ENCODE results near the gene CNTNAP5.

Gene CNTNAP5

DNA sequence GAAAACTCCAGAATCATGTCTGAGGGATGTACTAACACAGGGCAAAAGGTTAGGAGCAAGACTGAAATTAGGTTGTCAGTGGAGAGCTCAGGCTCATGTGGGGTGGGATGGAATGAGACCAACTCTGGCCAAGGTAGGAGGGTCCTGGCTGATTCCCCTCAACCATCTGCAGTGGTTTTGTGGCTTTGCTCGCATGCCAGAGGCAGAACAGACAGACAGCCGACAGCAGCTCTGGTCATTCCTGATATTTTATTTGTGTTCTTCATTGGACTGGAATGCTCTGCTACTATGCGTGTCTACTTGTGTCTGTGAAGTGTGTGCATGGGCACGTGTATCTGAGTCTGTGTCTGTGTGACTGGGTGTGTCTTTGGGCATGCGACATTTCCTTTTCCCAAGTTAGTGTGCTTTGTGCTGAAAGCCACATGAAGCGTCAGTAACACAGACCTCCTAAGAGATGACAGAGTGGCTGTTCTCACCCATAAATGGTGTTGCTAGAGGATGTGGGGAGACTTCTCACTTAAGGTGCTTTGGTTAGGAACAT, 239.5 kb downstream of the CNTNAP5 start:
- no peak for DNase-seq (ENCODE audit: low read depth in 2 of 2)

DNA sequence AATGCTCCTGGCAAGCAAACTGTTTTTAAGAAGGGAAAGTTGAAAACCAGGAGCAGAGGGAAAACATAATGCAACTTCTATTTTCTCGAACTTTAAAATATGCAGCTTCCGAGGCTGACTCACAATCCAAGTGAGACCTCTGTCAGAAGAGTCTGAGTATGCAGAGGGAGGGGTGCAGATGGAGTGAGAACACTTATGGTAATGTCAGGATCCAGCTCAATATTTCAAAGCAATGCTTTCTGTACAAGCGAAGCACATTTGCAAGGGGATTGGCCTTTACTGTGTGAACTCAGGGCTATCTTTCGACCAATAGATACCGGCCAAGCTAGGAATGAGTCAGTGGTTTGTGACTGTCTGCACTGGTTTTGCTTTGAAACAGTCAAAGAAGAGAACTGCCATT, 242.7 kb downstream of the CNTNAP5 start:
- no peak for DNase-seq (ENCODE audit: low read depth in 2 of 2)

DNA sequence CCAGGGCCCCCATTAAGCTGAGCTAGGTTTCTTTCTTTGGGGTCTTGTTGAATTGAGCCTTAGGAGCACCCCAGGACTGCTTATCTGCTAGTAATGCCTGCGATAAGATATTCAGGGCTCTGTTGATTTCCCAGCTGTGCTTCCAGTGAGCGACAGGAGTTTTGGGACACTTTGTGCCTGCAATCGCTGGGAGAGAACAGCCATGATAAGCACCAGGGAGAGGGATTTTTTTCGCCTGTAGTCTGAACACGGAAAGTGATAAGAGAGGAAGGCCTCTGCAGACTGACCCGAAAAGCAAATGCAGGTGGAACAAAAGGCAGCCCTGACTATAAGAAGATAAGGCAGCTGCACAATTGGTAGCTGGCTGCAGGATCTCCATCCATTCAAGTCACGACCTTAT, 244.3 kb downstream of the CNTNAP5 start:
- no peak for DNase-seq (ENCODE audit: low read depth in 2 of 2)

DNA sequence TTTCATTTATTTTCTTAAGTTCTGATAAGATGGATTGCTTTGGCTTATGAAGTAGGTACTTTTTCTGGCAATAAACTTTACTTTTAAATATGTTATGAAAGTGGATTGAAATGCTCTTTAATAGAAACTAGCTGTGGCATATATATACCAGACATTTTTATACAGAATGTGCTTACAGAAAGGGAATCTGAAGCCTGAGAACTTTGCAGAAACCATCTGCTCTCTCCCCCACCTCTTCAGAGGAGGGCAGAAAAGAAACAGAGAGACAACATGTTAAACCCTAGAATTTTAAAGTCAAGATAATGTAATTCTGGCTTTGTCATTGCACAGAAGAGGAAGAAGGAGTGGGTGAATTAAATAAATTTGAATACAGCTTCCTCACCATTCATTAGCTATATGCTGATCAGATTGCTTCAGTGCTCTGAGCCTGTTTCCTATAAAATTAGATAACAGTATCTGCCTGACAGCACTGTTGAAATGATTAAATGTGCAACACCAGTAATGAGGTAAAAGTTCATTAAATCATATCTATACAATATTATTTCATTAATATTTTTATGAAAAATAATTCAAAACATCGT, 247.3 kb downstream of the CNTNAP5 start:
- no peak for DNase-seq (ENCODE audit: low read depth in 2 of 2)

DNA sequence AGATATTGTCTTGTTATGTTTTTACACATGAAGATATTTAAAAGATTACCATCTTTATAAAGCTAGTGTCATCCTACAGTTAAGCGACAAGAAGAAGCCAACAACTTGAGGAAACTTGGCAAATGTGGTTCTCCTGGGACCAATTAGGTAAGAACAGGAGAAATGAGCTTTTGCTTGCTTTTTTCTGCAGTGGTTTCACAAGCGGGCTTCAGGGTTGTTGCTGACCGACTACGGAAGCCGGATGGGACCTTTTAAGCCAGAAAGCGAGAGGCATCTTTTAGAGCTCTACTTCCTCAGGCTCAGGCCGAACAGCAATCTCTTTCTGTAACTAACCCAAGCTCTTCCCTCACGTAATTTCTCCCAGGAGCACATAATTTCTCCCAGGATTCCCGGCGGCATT, 256.5 kb downstream of the CNTNAP5 start:
- DNase-seq (ENCODE audit: low read depth in 2 of 2): no peak

DNA sequence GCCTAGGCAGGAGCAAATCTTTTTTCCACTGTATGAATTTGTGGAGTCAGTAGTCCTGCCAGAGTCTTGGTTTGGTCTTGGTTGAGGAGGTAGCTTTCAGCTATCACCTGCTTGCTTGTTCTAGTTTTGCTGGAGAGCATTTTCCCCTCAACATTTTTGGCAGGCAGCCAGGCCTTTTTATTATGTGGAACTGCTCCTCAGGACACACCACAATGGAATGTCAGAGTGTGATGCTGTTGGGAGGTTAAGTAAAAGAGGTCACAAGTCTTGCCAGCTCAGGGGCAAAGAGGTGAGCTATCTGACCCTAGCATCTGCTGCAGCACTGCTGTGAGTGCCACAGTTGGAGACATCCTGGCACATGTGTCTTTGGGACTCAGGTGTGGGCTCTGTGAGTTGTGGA, 258.0 kb downstream of the CNTNAP5 start:
- DNase-seq (ENCODE audit: low read depth in 2 of 2): no peak

DNA sequence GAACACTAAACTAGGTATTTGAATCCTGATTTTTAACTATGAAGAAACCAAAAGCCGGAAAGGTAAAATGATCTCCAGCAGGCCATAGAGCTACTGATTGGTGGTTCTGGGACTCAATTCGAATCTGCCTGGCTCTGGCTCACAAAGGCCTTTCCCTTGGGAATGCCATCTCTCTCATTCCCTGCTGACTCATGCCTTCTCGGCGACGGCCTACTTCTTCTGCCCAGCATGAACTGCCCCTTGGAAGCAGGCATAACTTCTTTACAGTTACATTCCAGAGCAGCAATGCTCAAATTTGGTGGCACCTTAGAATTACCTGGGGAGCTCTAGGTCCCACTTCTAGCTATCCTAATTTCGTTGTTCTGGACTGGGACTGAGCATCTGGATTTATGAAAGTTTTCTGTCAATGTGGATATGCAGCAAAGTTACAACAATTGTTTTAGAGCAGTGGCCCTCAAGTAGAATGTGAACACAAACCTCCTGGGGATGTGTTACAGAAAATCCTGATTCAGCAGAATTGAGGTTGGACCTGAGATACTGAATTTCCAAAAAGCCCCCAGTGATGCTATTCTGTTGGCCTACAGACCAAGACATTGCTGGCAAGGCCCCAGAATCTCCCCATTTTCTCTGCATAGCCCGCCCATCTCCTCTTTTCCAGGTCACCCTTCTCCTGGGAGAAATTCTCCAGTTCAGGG, 261.1 kb downstream of the CNTNAP5 start:
- no peak for DNase-seq (ENCODE audit: low read depth in 2 of 2)

DNA sequence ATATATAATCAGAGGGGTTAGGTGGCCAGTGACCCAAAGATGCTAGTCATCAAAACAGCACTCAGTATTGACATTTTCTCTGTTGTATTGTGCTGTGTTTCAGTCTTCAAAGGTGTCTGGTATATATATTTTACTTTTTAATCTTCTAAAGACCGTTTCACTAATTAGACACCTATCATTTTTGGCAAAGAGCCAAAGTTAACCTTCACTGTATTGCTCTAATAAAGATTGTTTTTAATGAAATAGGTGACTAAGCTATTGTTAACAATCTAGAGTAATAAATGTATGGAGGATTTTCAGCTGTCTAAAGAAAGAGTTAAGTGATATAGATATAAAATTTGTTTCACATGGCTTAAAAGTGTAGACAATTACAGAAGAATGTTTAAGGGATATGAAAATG, 264.0 kb downstream of the CNTNAP5 start:
- no peak for DNase-seq (ENCODE audit: low read depth in 2 of 2)

DNA sequence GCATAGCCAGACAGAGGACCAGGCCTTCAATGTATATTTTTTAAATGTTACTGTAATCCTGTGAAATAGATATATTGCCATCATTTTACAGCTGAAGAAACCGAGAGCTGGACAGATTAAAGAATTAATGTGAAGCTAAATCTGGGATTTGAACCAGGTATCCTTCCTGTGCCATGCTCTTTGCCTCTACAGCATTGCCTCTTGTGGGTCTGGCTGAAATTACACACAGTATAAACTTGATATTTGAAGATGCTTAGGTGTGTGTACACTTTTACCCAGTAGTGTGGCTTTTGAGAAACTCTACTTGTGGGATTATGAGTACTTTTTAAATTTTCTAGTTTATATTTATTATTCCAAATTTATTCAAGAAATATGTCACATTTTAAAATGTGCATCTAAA, 264.5 kb downstream of the CNTNAP5 start:
- DNase-seq (ENCODE audit: low read depth in 2 of 2): no peak

DNA sequence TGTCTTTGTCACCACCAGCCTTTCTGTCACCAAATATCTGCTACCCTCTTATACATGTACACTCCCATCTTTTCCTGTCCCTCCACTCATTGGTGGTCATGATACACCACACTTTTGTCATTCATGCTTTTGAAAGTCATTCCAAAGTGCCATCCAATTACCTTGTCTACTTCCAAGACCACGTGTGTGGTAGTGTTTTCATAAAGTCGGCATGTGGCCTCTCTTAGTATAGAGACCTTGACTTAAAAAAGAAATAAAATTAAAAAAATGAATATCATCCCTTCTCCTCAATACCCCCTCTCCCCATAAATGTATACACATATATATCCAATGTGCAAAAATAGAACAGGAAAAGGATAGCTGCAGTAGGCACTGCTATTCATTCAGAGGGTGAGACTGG, 271.4 kb downstream of the CNTNAP5 start:
- no peak for DNase-seq (ENCODE audit: low read depth in 2 of 2)

DNA sequence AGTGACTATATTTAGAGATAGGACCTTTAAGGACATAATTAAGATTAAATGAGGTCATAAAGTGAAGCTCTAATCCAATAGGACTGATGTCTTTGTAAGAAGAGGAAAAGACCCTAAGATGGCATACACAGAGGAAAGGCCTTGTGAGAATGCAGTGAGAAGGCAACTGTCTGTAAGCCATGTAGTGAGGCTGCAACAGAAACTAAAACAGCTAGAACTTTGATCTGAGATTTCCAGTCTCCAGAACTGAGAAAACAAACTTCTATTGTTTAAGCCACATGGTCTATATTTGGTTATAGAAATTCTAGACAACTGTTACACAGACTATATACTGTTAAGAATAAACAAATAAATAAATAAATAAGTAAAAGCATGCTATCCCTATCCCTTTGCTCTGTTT, 276.8 kb downstream of the CNTNAP5 start:
- DNase-seq (ENCODE audit: low read depth in 2 of 2): no peak

DNA sequence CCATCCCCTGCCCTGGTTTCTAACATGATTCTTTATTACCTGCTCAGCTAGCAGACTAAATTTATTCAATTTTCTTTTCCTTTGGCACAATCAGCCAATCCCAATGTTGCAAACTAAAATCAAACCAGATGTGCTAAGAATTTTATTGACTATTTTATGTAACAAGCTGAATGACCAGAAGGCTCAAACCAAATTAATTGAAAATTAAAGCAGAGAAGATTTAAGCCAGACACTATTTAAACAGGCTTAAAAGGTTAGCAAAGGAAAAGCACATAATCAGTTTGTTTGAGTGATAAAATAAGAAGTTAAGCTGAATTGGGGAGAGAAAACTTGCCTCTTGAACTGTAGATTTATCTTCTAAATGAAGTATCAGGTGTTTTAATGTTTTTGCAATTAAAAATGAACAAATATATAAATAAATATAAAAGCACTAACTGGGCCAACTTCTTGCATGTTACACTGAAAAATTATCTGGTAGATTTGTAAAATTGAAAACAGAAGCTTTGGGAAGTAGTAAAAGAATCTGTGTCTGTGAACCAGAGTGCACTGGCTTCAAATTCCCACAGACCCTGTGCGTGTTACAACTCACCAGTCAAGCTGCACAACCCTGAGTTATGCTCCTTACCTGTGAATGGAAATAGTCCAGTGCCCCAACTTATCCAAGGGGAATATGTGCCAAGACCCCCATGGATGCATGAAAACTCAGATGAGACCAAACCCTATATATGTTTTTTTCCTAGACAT, 283.4 kb downstream of the CNTNAP5 start:
- no peak for DNase-seq (ENCODE audit: low read depth in 2 of 2)

DNA sequence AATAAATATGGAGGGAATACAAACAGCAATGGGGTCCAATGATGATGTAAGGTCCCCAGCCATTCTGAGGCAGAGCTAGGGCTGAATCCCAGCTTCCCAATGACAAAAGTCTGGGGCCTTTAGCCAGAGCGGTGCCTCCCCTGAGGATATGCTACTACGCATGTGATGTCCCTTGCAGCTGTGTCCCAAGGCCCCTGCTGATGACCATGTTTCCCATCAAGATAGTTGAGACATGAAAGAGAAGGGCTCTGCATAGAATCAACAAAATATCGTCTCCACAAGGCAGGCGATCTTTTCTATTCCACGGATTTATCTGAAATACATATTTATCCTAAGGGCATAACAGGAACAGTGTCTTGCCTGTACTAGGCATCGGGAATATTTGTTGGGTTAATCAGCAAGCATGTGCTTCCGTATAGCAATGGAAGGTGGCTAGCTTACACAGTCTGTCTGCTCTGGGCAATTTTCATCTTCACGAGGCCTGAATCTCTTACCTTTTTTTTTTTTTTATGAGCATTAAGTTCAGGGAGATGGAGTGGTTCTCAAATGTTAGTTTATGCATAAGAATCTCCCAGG, 284.6 kb downstream of the CNTNAP5 start:
- DNase-seq (ENCODE audit: low read depth in 2 of 2): no peak

DNA sequence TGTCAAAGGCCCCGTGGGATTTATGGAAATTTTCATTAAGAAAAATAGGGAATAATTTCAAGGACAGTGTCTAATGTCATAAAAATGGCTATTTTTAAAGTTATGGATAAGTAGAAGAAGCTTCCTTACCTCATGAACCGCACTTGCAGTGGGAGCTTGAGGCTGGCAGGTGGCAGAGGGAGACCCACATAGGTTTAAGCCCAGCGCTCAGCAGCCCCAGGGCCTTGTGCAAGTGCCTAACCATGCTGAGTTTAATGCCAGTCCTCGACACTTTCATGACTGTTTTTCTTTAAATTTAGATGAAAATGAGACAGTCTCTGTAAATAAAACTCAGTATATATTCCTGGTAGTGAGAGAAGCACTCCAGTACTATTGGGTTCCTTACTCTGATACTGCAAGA, 285.6 kb downstream of the CNTNAP5 start:
- DNase-seq (ENCODE audit: low read depth in 2 of 2): no peak

DNA sequence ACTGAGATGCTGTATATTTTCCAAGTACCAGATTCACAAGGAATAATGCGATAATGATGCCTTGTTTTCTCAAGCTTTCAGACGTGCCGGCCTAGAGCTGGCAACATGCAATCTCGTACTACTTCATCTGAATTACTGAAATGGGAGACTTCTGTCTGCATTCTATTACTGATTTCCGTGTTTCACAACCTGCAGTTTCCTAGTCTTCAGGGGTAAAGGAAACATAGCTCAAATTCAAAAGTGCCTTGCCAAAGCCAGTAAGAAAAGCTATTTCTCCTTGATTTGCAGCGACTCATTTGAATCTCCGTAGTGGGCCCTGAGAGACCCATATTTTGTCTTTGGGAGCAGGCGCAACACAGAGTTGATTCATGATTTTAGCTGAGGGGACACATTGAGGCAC, 289.0 kb downstream of the CNTNAP5 start:
- no peak for DNase-seq (ENCODE audit: low read depth in 2 of 2)

DNA sequence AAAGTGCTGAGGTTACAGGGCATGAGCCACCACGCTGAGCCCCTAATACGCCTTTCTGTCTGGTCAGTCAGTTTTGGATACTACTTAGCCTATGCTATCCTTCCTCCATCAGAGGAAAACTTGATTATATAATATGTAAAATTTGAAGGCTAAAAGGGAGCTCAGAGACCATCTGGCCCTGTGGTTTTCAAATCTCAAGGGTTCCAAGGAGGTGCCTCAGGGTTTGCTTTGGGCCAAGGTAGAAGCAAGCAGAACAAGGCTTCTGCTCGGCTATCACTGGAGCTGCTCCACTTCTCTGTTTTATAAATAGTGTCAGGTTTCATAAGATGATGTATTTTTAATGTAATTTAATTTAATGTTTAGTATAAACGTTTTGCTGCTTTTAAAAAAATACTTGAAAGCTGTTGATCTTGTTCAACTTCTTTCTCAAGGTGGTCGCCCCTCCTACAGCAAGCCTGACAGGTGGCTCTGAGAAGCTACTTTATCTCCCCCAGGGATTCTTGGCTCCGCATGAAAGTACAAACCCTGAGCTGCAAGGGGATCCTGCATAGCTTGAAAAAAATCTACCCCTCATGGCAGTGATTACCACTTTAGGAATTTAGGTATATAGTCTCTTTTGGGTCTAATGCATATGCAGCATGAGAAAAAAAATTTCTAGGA, 290.3 kb downstream of the CNTNAP5 start:
- no peak for DNase-seq (ENCODE audit: low read depth in 2 of 2)

DNA sequence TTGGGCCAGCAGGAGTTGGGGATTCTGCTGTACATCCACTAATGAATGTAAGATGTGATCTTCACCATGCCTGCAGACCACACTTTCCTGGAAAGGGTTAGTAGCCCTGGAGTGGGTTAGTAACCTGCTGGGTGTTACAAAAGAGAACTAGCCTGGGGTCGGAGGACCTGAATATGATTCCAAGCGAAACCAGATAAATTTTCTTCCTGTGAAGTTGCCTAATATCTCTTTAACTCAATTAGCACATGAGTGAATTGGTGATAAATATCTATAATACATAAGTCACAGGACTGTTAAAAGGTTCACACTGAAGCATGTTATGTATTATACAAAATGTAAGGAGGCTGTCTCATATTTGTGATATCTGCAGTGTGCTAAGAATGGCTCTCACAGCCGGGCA, 291.0 kb downstream of the CNTNAP5 start:
- no peak for DNase-seq (ENCODE audit: low read depth in 2 of 2)

DNA sequence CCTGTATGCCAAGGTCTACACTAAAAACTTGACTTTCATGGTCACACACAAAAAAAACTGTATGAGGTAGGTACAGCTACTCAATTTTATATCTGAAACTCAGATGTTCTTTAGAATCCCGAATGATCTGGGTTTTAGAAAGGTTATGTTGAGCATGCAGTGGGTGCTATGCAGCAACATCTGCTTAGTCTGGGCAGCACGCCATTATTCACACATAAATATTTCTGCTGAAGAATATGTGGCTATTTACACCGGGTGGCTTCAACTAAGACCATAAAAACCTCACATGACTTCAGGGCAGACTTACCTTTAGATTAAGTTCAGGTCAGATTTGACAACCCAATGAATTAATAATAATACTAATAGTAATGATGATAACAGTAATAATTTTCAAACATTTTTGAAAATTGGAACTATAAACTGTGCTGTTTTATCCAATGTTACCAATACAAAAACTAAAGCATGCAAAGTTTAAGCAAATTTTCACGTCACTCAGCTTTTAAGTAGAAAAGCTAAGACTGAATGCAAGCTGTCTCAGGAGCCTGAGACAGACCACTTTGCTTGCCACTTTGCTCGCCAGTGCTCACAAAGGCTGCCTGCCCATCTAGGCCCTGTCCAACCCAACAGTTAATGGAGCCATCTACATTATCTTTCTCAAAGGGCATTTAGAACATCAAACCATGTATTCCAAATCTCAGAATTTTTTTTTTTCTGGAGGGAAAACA, 292.0 kb downstream of the CNTNAP5 start:
- no peak for DNase-seq (ENCODE audit: low read depth in 2 of 2)

DNA sequence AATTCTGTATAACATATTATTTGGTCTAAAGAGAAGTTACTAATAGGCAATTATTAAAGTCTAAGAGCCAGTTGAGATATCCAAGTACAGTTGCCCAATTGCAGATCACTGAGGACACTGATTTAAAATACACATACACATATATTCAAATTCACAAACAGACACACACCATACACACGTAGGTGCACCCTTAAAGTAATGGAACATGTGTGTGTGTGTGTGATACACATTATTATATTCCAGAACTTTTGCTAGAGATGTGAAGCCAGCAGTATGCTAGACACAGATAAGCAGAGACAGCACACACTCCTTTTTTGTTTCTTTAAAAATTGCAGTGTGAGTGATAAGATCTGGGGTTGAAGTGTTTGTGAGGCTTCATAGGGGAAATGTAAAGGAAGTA, 292.5 kb downstream of the CNTNAP5 start:
- no peak for DNase-seq (ENCODE audit: low read depth in 2 of 2)

DNA sequence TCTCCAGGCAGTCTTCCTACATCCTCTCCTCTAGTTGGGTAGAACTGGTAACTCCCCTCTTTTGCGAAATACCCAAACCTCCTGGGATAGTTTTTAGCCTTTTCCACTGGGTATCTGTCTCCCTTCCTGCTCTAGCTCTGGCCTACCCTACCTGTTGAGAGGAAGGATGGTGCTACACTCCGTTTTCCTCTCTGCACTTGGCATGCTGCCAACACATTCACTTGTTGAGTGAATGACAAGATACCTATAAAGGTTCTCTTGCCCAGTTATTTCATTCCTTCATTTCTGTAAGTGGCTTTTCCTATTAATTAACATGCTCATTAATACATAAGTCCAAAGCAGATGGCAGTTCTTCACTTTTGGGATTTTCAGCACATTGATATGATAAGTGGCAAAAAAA, 293.8 kb downstream of the CNTNAP5 start:
- no peak for DNase-seq (ENCODE audit: low read depth in 2 of 2)

DNA sequence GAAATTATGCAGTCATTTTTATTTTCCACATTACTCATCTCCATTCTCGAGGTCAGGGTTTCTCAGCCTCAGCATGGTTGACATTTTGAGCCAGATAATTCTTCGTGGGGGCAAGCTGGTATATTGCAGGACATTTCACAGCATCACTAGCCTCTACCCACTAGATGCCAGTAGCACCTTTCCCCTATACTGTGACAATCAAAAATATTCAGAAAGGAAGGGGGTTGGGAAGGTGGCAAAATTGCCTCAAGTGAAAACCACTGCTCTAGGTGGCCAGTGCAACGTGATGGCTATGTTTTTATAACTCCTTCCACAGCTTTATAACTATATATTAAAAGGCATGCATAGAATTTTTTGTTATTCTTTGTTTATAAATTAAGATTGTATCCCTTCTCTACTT, 294.5 kb downstream of the CNTNAP5 start:
- no peak for DNase-seq (ENCODE audit: low read depth in 2 of 2)

Measured in activated CD8-positive, alpha-beta memory T cell treated with anti-CD3 and anti-CD28 coated beads for 4 hours (primary cell).